HG02642 (cell line): ENCODE measurements around the gene TTC31.

ENCODE experiments used
- ATAC-seq: cut with Tn5 transposase; IDR thresholded peaks from one replicate; pipeline ENCODE4 v1.9.1; 2021; ENCODE audit warnings: mild to moderate bottlenecking; ENCODE audit not compliant: unreplicated experiment, poor library complexity

TTC31 gene

DNA sequence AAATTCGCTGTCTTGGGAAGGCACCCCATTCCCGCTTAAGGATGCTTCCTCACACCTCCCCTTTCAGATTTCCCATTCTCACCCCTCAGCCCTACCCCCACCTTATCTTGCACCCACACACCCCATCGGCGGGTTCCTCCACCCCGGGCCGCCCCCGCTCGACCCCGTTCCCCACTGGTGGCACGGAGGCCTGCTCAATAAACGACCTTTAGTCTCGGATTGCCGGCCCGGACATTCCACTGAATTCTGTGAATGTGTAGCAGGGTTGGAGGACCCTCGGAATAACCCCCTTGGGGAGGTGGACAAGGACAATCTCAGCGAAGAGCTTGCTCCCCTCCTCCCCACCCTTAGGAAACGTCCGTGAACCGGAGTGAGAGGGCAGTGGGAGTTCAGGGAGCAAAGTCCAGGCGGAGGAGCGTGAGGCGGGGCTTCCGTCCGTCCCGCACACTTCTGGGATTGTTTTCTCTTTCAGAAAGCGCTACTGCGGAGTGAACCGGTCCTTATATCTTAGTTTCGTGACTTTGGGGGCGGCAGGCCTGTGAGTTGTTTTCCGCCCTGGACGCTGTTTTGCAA lies 19.4 kb downstream of the TTC31 start:
- no peak for ATAC-seq

DNA sequence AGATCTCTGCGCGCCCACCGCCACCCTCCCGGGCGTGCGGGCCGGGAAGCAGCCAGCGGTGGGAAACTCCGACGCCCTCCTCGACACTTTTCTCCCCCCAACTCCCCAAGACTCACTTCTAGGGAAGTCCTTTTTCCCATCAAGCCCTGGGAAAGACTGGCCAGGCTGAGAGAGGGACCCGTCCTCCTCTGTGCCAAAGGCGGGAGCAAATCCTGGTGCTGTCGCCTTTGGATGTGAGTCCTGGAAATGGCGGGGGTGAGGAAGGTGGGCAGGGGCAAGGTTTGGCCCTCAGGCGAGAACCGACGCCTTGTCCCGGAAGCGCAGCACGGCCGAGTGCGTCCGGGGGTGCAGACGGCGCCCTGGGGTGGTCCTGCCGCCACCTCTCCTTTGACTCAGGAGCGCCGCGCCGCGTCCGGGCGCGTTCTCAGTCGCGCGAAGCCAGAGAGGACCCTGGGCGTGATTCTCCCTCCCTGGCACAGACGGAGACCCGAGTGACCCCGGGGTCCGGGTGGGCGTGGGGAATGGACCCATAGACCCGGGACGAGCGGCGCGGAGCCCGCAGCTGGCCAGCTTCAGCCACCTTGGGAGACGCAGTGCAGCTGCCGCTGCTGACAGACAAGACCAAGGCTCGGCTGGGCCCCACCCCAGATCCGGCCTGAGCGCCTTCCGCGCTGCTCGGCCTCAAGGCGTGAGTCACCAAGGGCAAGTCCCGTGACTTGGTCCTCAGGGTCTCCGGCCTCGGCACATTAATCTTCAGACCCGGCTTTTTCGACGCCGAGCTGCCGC lies 20.0 kb downstream of the TTC31 start:
- ATAC-seq: peak; percentile 36

DNA sequence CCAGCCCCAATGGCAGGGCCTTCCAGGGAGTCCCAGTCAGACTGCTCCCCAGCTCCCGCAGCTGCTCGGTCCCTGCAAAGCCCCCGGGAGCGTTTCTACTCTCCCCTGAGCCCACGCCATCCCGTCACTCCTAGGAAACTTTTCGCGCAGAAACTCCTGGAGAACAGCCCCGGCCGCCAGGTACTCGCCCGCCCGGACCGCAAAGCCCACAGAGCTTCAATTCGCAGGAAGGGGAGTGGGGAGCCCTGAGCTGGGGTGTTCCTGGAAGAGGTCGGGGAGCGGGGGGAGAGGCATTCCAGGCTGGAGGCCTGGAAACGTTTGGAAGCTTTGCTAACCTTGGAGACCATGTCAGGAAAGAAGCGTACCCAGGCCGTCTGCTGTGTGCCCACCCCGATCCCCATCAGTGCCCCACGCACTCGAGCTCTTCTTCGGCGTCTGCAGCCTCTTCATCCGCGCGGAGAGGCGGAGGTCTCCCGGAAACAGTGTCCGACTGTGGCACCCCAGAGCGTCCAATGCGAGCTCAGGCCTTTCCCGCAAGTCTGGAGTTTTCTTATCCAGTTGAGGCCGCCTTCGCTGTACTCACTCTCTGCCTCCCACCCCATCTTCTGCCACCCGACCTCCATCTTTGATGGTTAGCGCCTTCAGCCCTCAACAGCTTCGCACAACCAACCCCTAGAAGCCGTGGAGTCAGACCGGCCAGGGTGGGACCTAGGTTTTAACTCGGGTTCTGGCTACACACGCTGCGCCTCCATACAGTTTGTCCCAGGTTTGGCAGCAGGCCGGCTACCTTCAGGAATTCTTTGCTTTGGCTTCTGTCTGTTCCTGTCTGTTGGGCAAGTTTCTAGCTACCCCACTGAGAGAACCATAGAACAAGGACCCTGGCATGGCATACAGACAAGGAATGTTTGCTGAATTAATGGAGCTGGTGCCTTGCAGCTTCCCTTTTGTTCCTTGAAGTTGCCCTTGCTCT lies 20.9 kb downstream of the TTC31 start:
- no peak for ATAC-seq

DNA sequence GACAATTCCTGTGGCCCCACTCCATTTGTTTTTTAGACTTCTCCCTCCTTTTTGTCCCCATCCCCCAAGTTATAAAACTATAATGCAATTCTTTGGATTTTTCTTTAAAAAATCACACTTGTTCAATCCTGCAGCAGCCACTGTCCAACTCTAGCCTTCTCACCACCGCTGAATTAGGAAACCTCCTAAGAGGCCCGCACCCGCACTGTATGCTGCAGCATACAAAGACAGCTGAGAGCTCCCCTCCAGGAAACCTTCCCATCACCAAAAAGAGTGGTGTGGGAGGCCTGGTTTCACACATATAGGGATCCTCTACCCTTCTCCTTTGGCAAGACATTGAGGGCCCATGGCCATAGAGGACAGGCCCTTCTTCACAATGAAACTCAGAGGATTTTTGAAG lies 21.7 kb downstream of the TTC31 start:
- ATAC-seq: no peak

DNA sequence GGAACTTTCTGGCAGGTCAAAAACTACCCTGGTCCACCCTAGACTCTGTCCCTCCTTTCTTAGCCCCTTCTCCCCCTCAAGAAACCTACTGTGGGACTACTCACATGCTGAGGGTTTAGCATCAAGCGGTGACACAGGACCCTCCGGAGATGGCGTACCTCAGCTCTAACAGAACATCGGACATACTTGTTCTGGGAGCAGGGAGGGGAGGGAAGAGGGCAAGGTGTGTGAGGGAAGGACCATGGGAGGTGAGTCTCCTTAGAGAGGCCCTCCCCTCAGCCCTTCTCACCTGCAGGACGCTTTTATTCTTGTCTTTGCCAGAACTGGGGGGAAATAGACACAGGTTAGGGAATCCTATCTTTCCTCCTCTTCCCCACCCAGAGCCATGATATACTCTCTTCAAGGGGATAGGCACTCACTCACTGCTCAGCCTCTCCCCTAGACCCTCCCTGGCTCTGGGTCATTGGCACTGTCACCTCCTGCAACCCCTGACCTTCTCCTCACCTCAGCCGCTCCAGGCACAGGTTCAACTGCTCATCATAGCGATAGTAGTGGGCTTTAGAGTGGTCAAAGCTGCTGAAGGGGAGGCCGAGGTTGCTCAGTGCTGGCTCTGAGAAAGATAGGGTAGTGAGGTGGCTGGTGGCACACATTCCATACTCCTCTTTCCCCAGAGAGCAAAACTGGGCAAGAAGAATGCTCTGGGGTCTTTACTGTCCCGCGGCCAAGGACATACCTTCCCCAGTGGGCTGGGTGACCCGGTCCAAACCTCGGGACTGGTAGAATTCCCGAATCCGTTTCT lies 22.8 kb downstream of the TTC31 start:
- no peak for ATAC-seq

DNA sequence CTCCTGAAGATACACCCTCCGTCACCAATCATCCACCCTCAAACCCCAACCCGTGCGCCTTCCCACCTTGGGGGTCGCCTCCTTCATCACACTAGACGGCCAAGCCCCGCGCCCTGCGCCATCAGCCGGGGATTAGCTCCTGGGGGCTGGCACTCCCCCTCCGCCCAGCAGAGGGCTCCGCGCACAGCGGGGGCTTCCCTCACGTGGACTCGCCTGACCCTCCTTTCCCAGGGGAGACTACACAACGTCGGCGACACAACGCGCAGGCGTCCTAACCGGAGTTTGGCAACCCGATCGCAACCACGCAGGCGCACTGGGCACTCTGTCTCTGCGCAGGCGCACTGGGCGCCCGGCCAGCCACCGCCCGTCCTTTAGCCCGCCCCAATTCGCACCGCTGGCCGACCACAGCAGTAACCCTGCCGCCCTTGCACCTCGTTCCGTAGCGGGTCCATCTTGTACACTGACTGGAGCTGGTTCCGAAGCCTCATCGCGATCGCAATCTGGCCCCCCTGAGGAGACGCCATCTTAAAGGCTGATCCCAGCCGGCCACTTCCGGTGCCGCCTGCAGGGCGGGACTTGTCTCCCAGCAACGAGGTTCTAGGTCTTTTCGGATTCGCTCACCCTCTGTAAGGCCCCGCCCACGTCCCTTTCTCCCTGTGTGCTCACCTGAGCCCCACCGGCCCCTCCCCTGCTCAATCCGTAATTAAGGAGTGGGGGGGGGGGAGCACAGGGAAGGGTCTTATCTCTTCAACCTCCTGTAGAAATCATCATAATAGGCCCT lies 24.5 kb downstream of the TTC31 start, which contains the start of gene PCGF1:
Gene PCGF1, minus strand, starts transcription at position 551 of the 781 bp plus-strand sequence. Its CDS starts 27 bp downstream, at position 524.
- ATAC-seq: peak; percentile 93

DNA sequence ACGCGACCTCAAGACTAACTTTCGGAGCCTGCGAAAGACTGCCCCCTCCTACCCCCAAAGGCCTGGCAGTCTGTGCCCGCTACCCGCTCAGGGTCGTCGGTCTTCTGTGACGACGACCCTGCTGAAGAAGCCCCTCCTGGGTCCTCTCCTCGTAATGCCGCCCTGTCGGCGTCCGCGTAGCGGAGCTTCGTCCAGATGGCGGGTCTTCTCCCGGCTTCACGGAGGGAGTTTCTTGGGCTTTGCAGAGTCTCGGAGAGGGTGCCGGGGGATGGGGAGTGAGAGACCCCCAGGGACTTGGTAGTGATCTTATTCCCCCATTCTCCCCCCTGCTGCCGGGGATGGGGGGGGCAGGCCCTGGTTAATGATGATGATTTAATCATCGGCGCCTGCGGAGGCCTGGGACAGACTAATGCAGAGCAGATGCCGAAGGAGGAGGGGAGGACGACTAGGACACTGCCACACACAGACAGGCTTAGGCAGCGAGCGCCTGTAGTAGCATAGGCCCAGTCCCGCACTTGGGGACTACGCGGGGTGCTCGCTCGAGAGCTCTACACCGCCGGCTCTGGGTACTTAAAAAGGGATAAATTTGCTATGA lies 25.1 kb downstream of the TTC31 start:
- peak; percentile 6 for ATAC-seq

DNA sequence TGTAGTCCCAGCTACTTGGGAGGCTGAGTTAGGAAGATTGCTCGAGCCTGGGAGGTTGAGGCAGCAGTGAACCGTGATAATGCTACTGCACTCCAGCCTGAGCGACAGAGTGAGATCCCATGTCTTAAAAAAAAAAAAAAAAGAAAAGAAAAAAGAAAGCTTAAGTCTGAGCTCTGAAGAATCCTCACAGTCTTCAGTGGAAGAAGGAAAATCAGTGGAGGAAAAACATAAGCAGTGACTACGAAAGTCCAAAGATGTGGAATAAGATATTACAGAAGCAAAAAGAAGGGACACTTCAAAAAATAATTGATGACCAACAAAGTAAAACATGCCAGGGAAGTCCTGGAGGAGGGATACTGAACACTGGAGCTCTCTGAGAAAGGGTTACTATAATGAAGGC lies 27.4 kb downstream of the TTC31 start:
- no peak for ATAC-seq

DNA sequence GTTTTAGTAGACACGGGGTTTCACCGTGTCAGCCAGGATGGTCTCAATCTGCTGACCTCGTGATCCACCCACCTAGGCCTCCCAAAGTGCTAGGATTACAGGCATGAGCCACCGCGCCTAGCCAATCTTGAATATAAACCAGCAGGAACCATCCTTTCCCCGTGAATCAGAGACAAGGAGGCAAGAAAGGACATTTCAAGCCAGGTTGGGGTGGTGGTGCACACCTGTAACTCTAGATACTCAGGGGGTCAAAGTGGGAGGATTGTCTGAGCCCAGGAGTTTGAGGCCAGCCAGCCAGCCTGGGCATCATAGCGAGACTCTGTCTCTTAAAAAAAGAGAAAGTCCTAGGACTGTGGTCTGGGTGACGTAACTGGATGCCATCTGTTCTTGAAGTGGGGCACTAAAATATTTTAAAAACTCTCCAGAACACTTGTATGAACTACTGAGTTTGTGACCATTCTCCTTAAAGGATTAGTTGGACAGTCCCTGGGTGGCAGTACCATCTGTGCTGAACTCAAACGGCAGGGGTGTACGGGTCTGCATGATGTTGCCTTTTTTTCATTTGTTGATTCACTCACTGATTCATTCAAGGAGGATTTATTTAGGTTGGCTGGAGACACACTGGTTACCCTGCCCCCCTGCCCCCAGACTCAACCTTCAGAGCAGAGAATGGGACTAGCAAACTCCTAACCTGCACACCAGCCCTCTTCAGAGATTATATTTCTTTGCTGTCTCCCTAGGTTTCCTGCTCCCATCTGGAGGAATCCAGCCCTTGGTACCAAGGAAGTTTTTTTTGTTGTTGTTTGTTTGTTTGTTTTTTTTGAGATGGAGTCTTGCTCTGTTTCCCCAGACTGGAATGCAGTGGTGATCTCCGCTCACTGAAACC lies 28.5 kb downstream of the TTC31 start:
- no peak for ATAC-seq

DNA sequence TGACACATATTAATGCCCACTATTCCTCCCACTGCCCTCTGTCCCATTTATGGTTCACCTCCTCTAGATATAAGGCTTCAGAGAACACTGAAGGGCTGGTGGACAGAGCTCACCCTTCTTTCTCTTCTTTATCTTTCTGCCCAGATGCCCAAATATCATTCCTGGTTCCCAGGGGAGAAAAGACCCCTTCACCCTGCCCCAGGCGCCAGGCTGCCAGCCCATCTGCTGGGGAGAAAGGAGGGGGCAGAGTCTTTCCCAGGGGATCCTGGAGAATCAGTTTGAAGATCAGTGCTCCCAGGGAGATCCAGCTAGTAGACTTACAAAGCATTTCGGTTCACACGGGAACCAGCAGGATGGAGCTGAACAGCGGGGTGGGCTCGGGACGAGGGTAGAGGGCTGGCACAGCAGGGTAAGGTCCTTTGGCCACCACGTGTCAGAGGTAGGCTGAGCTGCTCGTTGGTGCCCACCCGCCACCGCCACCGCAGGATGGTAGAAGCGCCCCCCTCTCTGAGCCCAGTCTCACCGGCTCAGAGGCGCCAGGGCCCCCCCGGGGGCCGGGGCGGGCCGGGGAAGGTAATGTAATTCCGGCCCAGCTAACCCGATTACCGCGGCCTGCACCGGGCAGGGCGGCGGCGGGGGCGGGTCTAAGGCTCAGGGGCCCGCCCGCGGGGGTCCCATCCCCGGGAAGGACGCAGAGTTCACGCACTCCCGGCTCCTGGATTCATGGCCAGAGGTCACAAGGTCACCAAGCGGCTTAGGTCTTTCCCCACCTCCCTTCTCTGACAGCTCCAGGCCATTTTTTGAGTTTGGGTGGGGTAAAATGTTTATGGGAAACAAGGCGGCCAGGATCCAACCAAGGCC lies 30.1 kb downstream of the TTC31 start:
- ATAC-seq: no peak

DNA sequence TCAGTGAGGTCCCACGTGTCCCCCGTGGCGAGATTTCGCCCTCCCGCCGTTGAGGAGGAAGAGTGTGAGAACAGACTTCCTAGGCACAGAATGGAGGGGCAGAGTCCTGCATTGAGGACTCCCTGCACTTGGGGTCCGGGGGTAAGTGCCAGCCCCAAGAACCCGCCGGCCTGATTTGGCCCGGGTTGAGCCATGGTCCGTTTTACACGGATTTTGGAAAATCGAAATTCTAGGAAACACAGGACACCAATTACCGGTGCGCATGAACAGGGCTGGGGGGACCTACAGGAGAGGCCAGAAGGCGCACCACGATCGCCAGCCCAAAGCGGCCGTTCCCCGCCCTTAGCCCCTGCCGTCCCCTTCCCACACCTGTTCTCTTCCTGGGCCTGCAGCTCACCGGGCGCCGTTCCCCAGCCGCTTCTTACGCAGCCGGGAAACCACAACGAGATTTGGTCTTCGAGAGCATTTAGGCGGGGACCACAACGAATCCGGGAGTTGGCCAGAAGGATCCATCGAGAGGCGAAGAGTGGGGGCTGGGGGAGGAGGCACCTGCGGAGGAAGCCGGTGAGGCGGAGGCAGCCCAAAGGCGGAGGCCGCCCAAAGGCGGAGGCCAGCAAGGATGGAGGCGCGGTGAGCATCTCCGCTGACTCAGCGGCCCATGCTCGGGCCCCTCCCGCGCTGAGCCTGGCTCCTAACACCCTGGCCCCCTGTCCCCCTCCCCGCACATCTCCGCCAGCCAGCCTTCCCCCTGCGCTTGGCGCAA lies 30.9 kb downstream of the TTC31 start:
- ATAC-seq: no peak

DNA sequence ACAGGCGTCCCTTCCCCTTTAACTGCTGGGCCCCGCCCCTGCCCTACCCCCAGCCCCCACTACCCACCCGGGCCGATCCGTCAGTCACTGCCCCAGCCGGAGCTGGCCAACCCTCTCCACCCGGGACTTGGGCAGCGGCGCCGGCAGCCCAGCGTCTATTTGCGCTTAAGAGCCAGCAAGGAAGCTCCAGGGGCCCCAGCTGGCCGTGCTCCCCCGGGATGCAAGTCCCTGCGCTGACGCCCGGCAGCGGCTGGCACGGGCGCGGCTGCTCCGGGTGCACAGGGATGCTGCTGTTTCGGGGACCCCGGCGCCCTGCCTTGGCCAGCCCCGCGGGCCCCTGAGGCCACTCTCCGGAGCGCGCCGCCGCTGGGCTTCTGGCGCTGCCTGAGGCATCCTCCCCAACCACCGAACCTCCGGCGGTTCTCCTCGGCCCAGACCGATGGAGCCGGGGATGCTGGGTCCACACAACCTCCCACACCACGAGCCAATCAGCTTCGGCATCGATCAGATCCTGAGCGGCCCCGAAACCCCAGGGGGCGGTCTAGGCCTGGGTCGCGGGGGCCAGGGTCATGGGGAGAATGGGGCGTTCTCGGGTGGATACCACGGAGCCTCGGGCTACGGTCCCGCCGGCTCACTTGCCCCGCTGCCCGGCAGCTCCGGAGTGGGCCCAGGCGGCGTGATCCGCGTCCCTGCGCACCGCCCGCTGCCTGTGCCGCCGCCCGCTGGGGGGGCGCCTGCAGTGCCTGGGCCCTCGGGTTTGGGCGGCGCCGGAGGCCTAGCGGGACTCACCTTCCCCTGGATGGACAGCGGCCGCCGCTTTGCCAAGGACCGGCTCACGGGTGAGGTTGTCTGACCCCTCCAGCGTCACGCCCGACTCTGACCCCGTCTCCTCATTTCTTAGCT lies 31.7 kb downstream of the TTC31 start, which contains the start of gene TLX2:
Gene TLX2, plus strand, starts transcription at position 83 of the 903 bp plus-strand sequence. Its CDS starts 357 bp downstream, at position 440.
- no peak for ATAC-seq

DNA sequence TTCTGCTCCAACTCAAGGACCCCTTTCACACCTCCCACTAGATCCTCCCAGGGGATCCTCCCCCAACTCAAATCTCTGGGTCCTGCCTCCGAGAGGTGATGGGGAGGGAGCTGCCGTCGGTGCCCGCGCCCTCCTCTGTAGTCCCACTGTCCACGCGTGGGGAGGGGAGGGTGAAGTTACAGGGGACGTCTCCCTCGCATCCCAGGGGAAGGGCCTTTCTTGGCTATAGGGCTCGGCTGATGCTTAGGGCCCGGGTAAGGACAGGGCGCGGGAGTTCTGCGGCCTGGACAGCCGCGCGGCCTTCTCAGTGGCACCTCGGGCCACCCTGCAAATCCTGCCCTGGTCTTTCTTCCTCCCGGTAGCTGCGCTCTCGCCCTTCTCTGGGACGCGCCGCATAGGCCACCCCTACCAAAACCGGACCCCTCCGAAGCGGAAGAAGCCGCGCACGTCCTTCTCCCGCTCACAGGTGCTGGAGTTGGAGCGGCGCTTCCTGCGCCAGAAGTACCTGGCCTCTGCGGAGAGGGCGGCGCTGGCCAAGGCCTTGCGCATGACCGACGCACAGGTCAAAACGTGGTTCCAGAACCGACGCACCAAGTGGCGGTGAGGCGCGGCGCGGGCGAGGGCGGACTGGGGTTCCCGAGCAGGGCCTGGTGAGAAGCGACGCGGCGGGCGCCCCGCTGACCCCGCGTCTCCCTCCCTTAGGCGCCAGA lies 32.5 kb downstream of the TTC31 start:
- no peak for ATAC-seq

DNA sequence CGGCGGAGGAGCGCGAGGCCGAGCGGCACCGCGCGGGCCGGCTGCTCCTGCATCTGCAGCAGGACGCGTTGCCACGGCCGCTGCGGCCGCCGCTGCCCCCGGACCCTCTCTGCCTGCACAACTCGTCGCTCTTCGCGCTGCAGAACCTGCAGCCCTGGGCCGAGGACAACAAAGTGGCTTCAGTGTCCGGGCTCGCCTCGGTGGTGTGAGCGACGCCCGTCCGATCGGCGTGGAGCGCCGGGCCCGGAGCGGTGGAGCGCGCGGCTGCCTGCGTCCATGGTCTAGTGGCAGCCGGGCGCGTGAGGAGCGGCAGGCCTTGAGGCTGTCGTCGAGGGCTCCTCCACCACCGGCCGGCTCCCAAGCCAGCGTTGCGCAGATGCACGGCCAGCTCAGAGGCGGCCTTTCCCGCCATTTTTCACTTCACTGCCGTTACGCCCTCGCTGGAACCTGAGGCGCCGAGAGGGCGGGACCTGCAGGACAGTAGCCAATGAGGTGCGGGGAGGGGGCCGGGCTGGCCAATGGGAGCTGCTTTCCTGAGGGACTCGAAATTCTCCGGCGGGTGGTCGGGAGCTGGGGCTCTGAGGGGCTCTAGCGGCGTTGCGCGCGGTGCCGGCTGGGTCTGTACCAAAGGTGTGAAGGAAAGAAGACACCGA lies 33.2 kb downstream of the TTC31 start:
- peak; percentile 59 for ATAC-seq
